GM21360 (cell line): ENCODE data around the gene TRIM54.
"Not testable (repeated sequence)": the region's sequence is repeated elsewhere in the genome, so short reads cannot be mapped to it uniquely, and the experiment has no call there.

Experiments
- ATAC-seq: cut with Tn5 transposase; IDR thresholded peaks from one replicate; pipeline ENCODE4 v1.9.1; 2021; ENCODE audit warnings: mild to moderate bottlenecking, moderate library complexity; ENCODE audit not compliant: unreplicated experiment

Gene TRIM54

GRCh38 chr2:27255660-27256059, 26.6 kb upstream of the TRIM54 start:
- no peak for ATAC-seq

- no peak for ATAC-seq
Measured at GRCh38 chr2:27256855-27257454, 25.3 kb upstream of the TRIM54 start.

- ATAC-seq: no peak
Measured at GRCh38 chr2:27258051-27258450, 24.2 kb upstream of the TRIM54 start.

- no peak for ATAC-seq
Measured at GRCh38 chr2:27261241-27261925, 20.8 kb upstream of the TRIM54 start.

GRCh38 chr2:27261926-27262298, 20.3 kb upstream of the TRIM54 start:
- ATAC-seq: no peak

GRCh38 chr2:27262379-27263286, 19.6 kb upstream of the TRIM54 start, which contains the start of gene SLC30A3:
SLC30A3 (minus strand) TSS chr2:27263047; CDS start chr2:27262906, 141 bp downstream.
- ATAC-seq: no peak

- ATAC-seq: no peak
Measured at GRCh38 chr2:27263287-27264252, 18.7 kb upstream of the TRIM54 start.

- ATAC-seq: no peak
Measured at GRCh38 chr2:27264253-27264752, 17.9 kb upstream of the TRIM54 start.

GRCh38 chr2:27264753-27265535, 17.3 kb upstream of the TRIM54 start:
- ATAC-seq: no peak

GRCh38 chr2:27265536-27265870, 16.7 kb upstream of the TRIM54 start:
- no peak for ATAC-seq

GRCh38 chr2:27268296-27268695, 13.9 kb upstream of the TRIM54 start:
- not testable (repeated sequence) for ATAC-seq

- ATAC-seq: no peak
Measured at GRCh38 chr2:27270131-27270530, 12.1 kb upstream of the TRIM54 start.

- no peak for ATAC-seq
Measured at GRCh38 chr2:27270670-27271069, 11.6 kb upstream of the TRIM54 start.

GRCh38 chr2:27271631-27272340, 10.4 kb upstream of the TRIM54 start:
- no peak for ATAC-seq

GRCh38 chr2:27272537-27273522, 9.4 kb upstream of the TRIM54 start:
- ATAC-seq: not testable (repeated sequence)

- ATAC-seq: no peak
Measured at GRCh38 chr2:27275211-27276150, 6.7 kb upstream of the TRIM54 start, which contains the start of gene DNAJC5G. DNAJC5G (plus strand) TSS chr2:27275433; CDS start chr2:27276729, 1,296 bp downstream.

- no peak for ATAC-seq
Measured at GRCh38 chr2:27278010-27278409, 4.2 kb upstream of the TRIM54 start.
